D721Med (cell line): ENCODE data around the gene KRTAP1-4.

Experiments used
- DNase-seq: peaks from one replicate; pipeline ENCODE4 v3.0.0; 2011; ENCODE audit warnings: low spot score; ENCODE audit not compliant: insufficient read length
- FAIRE-seq: peaks from 2 replicates; lab custom pipeline; 2011; peaks lifted over from hg19 to GRCh38; lab: Jason Lieb, UNC
- TF ChIP-seq, protein P1 (sequence below): IDR thresholded peaks from 2 replicates; pipeline ENCODE4 v1.5.1; 2012; ENCODE audit warnings: mild to moderate bottlenecking, control low read depth; ENCODE audit not compliant: insufficient read depth; ENCODE audit errors: missing control alignments

KRTAP1-4 gene, protein sequence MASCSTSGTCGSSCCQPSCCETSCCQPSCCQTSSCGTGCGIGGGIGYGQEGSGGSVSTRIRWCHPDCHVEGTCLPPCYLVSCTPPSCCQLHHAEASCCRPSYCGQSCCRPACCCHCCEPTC

DNA sequence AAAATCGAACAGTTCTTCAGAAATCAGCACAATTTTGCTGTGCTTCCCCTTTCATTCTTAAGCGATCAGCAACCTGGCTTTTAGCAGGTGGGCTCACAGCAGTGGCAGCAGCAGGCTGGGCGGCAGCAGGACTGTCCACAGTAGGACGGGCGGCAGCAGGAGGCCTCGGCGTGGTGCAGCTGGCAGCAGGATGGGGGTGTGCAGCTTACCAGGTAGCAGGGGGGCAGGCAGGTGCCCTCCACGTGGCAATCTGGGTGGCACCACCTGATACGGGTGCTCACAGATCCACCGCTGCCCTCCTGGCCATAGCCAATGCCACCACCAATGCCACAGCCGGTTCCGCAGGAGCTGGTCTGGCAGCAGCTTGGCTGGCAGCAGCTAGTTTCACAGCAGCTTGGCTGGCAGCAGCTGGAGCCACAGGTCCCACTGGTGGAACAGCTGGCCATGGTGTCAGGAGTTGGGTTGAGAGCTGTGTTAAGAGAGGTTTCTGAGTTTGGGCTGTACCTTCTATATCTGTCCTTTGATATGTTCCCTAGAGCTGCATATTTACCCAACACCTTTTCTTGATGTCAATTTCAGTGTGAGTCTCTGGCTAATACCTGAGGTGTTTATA lies at the start of gene KRTAP1-4:
TSS of gene KRTAP1-4 (minus strand) at position 563 of the 613 bp plus-strand sequence. CDS start at position 446, 117 bp downstream.
- FAIRE-seq (no peak), DNase-seq (no peak)
- TF ChIP-seq, protein P1, sequence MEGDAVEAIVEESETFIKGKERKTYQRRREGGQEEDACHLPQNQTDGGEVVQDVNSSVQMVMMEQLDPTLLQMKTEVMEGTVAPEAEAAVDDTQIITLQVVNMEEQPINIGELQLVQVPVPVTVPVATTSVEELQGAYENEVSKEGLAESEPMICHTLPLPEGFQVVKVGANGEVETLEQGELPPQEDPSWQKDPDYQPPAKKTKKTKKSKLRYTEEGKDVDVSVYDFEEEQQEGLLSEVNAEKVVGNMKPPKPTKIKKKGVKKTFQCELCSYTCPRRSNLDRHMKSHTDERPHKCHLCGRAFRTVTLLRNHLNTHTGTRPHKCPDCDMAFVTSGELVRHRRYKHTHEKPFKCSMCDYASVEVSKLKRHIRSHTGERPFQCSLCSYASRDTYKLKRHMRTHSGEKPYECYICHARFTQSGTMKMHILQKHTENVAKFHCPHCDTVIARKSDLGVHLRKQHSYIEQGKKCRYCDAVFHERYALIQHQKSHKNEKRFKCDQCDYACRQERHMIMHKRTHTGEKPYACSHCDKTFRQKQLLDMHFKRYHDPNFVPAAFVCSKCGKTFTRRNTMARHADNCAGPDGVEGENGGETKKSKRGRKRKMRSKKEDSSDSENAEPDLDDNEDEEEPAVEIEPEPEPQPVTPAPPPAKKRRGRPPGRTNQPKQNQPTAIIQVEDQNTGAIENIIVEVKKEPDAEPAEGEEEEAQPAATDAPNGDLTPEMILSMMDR, result no peak

DNA sequence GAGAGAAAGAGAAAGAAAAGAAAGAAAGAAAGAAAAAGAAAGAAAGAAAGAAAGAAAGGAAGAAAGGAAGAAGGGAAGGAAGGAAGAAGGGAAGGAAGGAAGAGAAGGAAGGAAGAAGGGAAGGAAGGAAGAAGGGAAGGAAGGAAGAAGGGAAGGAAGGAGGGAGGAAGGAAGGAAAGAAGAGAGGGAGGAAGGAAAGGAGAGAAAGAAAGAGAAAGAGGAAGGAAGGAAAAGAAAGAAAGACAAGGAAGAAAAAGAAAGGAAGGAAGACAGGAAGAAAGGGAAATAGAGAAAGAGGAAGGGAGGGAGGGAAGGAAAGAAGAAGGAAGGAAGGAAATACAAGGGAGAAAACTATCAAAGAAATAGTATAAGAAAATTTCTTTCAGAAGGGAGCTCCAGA lies 46.8 kb upstream of the KRTAP1-4 start:
- TF ChIP-seq, protein P1, result no peak
- DNase-seq (no peak), FAIRE-seq (no peak)

DNA sequence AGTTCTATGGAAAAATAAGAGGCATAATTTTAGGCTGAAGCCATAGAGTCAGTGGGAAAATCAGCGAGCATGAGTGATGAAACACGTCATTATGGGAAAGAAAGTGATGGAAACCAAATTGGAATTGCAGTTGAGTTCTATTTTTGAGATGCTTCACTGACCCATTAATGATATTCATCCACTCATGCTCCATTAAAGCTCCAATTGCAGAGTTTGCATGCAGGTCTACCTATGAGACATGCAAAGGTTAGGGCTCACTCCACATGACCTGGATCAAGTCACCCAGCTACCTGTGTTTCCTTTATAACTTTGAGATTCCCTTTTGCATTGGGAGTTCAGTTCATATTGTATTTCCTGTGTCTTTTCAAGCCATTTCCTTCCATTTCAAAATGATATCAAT lies 43.7 kb upstream of the KRTAP1-4 start:
- TF ChIP-seq, protein P1, result no peak
- DNase-seq, result no peak
- no peak for FAIRE-seq

DNA sequence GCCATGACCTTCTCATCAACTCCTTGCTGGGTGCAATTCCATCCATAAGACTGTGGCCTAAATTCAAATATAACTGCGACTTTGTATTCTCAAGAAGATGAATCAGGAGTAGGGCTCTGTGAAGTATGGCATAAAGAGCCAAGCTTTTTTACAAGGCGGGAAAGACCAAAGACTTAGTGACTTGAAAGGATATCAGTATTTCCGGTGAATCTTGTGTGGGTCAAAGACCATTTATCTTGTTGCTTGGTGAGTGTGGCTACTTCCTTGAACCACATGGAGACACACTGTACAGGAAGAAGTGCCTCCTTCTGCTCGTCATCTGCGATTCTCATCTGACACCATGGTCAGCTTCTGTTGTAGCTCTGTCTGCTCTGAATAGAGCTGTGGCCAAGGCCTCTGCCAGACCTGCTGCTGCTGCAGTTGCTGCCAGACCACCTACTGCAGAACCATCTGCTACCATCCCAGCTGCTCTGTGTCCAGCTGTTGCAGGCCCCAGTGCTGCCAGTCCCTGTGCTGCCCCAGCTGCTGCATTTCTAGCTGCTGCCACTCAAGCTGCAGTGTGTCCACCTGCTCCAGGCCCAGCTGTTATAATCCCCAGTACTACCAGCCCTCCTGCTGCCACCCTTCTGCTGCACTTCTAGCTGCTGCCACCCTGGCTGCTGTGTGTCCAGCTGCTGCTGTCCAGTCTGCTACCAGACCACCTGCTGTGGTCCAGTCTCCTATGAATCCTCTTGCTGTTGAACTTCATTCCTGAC lies 41.8 kb upstream of the KRTAP1-4 start:
- TF ChIP-seq, protein P1, result no peak
- FAIRE-seq (no peak), DNase-seq (no peak)

DNA sequence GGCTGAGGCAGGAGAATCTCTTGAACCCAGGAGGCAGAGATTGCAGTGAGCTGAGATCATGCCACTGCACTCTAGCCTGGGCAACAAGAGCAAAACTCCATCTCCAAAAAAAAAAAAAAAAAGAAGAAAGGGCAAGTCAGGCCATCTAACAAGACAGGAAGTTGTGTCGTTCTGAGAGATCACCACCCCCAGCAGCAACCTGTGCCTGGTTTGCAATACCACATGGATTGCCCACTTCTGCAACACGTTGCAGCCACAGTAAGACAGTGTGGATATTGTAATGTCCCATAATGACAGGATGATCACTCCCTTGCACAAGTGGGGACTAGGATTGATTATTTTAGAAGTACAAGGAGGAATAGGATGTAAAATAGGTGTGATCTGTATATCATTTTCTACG lies 39.0 kb upstream of the KRTAP1-4 start:
- no peak for FAIRE-seq

DNA sequence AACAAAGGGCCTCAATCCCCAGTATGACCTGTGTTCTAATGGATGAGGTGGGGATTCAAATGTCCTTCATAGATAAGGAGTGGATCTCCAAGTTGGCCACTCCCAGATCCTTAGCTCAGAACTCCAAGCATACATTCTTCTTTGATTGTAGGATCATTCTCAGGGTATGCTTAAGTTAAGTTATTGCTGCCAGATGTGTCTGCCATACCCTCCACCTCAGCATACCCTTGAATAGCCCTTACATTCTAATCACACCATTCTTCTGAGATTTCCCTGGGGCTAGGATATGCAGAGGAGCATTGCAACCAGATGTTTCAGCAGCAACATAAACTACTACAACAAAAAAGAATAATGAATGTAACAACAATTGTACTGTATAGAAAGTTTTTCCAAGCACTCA lies 37.3 kb upstream of the KRTAP1-4 start:
- DNase-seq (no peak), FAIRE-seq (no peak)

More for the DNA sequence above, 39.0 kb upstream of the KRTAP1-4 start:
- DNase-seq, result no peak
- TF ChIP-seq, protein P1, result no peak

More for the DNA sequence above, 37.3 kb upstream of the KRTAP1-4 start:
- TF ChIP-seq, protein P1, result no peak
